HTR-8/SVneo (cell line): ENCODE results near the gene THY1.
"Not testable (repeated sequence)": the region's sequence is repeated elsewhere in the genome, so short reads cannot be mapped to it uniquely, and the experiment has no call there.

Source experiments
- DNase-seq: peaks from one replicate; pipeline ENCODE4 v3.0.0; 2011; ENCODE audit warnings: low spot score, mixed read lengths; ENCODE audit not compliant: insufficient read length
- FAIRE-seq: peaks from 2 replicates; lab custom pipeline; 2011; peaks lifted over from hg19 to GRCh38; lab: Jason Lieb, UNC

THY1 gene

DNA sequence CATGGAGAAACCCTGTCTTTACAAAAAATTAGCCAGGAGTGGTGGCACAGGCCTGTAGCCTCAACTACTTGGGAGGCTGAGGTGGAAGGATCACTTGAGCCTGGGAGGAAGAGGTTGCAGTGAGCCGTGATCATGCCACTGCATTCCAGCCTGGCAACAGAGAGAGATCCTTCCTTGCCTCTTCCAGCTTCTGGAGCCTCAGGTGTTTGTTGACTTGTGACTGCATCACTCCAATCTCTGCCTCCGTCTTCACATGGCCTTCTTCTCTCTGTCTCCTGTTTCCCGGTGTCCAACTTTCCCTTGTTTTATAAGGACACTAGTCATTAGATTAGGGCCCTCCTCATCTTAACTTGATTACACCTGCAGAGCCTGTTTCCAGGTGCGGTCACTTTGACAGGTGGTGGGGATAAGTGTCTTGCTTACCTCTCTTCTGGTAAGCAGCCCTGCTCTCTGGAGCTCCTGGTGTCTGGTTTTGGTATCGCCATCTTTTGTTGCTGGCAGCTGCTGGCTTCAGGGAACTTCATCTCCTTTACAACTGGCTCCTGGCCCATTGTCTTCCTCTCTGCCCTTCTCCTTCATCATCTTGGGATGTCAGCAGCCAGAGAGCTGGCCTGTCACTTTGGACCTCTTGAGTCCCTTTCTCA, 33.2 kb downstream of the THY1 start:
- no peak for FAIRE-seq
- no peak for DNase-seq

DNA sequence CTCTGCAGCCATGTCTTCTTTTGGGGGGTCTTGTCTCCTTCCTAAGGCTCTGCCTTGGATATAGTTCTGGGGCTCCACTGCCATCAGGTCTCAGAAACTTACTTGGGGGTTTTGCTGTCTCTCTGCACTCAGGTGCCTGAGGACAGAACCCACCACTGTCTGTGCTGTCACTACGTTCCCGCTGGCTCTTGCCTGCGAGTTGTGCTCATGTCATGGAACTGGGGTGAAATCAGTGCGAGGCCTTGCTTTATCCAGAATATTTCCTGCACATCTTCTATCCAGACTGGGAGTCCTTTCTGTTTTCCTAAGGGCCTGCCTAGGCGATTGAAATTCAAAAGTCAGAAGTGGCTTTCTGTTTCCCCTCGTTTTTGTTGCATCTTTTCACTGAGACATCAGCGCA, 34.9 kb downstream of the THY1 start:
- FAIRE-seq (no peak), DNase-seq (no peak)

DNA sequence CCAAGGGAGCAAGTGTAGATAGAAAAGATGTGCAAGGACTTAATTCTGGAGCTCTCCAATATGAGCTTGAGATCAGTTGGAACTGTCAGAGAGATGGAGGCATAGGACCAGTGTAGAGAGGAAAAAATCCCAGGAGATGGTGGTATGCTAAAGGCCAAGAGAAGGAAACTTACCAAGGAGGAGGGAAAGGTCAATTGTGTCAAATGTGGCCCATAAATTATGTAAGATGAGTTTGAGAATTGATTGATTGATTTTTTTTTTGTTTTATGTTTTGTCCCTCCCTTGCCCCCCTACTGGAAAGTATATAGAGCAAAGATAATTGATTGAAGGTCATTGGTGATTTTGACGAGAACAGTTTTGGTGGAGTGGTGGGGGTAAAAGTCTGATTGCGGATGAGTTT, 38.6 kb downstream of the THY1 start:
- DNase-seq: no peak
- no peak for FAIRE-seq

DNA sequence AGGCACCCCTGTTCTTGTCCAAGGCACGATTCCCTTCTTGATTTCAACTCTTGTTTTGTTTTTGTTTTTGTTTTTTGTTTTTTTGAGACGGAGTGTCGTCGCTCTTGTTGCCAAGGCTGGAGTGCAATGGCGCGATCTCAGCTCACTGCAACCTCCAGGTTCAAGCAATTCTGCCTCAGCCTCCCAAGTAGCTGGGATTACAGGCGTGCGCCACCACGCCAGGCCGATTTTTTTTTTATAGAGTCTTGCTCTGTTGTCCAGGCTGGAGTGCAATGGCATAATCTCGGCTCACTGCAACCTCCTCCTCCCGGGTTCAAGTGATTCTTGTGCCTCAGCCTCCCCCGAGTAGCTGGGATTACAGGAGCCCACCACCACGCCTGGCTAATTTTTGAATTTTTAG, 40.5 kb downstream of the THY1 start:
- FAIRE-seq, DNase-seq: not testable (repeated sequence)

DNA sequence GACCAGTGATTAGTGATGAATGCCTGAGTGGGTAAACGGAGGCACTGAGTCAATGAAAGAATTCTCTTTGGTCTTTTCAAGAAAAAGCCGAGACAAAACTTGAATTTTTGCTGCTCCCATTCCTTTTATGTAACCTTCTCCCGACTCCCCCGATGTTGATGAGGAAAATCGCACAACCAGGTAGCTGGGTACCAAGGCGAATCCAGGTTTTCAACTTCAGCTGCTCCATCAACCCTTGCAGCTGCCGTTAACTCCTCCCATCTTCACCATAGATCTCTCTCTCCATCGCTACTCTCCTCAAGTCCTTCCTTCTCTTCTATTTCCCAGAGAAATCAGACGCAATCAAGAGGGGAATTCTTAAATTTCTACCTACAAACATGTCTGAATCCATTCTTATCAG, 40.9 kb downstream of the THY1 start:
- no peak for DNase-seq
- FAIRE-seq: no peak

DNA sequence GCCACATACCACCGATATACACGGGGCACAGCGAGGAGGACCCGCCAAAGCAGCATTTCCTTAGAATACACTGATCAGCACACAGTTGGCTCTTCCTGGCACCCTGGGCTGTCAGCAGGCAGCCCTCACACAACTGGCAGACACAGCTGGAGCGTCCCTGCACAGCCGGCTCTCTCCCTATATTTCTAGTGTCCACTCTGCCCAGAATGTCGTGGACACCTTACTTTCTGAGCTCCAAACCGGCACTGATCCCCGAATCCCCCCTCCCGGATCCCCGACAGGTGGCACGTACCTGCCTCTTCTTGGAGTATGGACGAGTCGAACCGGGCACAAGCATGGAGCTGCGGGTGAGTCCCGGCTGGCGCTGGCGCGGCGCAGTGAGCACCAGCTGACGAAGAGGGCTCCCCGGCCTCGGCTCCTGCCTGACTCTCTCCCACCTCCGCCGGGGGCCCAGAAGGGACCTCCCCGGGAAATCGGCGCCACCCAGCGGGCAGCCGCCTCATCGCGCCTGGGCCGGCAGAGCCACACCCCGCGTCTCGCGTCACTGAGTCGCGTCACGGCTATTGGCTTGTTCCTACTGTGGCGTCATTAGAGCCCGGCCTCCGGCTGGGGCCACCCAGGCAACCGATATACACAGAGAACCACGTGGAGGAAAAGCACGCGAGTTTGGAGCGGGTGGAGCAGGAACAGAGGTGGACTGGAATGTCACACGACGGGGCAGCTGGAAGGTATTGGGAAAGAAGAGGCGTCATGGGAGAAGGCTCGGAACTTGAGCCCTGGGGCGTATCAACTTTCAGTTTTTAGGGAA, 41.6 kb downstream of the THY1 start, which contains the start of gene USP2:
Gene USP2, minus strand, starts transcription at position 510 of the 808 bp plus-strand sequence. CDS start 8,210 bp downstream, outside the sequence.
- peak; percentile 94 for DNase-seq
- peak; percentile 96 for FAIRE-seq

DNA sequence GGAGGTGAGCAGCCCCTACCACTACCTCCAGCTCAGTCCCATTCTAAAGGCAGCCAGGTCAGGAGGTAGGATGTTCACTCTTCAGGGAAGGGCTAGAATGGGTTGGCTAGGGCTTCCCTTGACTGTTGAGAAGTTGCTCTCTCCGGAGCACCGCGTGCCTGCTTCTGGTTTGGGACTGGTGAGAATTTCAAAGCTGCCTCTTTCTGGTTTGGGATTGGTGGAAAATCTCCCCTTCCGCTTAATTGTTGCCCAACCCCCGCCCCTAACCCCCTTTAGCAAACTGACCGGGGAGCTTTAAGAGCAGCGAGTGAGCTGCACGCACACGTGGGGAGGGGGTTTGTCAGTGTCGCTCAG, 42.2 kb downstream of the THY1 start:
- FAIRE-seq (no peak), DNase-seq (no peak)

DNA sequence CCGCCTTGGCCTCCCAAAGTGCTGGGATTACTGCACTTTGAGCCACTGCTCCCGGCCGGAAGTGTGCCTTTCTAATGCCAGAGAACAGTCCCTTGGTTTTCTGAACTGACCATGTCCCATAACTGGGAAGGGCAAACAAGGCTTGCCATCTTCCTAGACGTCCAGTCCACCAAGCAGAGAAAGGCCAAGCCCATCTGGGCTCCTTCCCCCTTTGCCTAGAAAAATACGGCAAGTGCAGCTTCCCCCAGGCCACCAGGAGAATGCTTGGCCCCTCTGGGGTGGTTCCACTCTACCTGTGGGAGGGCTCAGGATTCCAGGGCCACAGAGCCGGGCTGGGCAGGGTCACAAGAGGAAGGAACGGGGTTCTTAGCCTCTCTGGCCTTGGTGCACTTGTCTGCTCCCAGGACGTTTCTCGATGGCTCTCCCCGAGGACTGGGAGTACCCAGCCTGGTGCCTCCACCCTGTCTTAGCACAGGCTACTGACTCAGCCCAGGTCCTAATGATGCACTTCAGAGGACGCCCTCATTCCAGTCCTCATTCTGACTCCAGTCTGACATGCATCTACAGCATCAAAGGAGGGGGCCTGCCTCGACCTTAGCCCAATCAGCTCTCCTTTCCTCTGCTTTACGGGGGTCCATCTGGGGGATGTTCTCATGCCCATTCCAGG, 42.7 kb downstream of the THY1 start:
- FAIRE-seq: no peak
- DNase-seq: no peak

DNA sequence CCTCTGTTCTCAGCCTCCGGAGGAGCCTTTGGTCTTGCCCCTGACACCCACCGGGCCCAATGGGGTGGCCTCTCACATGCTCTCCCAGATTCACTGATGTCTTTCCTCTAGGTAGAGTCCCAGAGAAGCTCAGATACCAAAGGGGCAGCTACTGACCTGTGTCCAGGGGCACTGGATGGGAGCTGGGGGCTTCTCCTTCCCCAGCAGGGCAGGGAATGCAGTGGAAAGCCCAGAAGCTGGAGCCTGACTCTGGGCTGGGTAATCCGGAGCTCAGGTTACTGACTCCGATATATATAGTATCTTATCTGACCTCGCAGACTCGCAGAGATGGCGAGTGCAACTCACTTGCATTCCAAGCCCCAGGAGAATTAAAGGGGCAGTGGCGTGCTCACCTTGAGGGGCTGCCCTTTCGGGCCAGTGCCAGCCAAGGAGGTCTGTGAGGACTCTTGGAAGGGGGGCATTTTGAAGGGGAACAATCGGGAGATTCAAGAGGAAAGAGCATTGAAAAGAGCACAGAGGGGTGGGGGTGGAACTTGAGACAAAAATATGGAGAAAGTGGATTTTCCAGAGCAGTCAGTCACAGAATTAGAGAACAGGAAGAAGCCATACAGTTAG, 44.0 kb downstream of the THY1 start:
- DNase-seq (no peak), FAIRE-seq (no peak)

DNA sequence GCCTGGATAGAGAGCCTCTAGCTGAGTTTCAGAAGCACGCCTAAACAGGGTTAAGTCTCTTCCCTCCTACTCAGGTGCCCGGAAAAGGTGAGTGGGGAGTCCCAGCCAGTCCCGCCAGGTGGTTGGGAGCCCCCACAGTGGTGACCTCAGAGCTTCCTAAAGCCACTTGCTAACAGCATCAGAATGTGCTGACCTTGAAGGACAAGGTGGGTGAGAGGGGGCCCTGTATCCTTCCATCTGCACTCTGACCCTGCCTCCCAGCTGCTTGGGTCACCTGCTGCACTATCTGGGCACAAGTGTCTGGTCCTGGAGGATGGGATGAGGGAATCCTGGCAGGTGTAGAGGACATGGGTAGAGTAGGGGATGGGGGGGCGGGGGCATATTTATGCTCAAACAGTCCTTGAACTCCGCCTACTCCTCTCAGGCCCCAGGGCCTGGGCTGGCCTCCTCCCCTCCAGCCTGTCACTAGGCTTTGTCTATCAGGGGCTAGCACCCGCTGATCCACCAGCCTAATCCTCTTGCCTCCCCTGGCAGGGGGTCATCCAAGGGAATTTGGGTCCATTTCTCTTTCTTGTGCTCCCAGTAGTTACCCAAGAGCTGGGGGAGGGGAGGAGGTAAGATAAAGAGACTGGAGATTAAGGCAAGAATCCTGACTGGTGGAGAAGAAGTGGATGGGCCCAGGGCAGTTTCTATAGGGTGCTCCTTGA, 44.9 kb downstream of the THY1 start:
- FAIRE-seq: no peak
- DNase-seq: no peak

DNA sequence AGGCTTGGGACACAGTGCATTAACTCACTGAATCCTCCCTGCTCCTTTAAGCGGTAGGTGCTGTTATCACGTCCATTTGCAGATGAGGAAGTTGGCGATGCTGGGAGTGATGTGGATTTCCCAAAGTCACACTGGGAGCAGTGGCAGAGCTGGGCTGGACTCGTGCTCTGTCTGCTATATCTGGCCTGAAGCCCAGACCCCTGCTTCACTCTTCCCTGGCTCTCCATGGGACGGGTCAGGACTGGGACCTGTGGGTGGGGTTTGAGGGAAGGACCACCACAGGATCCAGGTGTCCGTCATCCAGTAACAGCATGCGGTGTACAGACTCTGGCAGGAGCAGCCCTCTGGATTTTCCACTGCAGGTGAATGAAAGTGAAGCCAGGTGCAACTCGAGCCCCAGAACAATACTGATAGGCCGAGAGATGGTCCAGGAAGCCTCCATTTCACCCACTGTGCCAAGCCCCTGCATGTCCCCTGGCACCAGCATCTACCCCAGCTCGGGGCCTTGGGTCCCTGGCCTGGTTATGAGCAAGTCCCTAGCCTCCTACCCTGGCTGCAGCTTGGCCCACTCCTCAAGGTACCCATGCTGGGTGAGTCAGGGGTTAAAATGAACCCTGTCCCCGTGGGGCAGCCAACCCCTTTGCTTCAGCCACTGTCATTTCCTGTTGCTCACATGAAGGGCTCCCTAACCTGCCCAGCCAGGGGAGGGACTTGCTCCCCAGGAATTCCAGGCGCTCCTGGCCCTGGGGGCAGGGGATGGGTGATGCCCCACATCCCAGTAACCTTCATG, 45.7 kb downstream of the THY1 start:
- DNase-seq: no peak
- FAIRE-seq: no peak

DNA sequence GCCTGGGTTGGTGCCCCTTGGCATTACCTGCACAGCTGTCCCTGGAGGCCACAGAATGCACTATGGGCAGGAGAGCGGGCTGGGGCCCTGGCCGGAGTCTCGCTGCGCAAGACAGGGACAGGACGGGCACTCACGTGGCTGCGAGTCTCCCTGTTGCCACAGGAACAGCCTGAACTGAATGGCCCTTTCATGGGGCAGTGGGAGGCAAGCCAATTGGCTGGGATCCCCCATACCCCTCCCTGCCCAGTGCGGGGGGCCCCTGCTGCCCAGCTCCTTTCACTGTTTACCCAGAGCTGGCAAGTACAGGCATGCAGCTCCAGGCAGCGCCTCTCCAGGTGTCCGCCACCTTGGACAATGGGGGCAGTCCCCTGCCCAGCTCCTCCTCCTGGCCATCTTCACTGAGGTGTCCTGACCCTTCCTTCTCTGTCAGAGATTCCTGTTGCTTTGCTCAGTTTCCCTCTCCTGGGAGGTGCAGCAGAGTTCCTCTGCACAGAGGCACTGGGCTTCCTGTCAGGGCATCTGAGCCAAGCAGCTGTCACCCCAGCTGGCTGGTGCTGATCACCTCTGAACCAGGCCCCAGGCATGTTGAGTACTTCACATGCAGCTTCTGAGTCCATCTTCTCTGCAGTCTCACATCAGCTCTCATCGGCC, 46.6 kb downstream of the THY1 start:
- FAIRE-seq: no peak

DNA sequence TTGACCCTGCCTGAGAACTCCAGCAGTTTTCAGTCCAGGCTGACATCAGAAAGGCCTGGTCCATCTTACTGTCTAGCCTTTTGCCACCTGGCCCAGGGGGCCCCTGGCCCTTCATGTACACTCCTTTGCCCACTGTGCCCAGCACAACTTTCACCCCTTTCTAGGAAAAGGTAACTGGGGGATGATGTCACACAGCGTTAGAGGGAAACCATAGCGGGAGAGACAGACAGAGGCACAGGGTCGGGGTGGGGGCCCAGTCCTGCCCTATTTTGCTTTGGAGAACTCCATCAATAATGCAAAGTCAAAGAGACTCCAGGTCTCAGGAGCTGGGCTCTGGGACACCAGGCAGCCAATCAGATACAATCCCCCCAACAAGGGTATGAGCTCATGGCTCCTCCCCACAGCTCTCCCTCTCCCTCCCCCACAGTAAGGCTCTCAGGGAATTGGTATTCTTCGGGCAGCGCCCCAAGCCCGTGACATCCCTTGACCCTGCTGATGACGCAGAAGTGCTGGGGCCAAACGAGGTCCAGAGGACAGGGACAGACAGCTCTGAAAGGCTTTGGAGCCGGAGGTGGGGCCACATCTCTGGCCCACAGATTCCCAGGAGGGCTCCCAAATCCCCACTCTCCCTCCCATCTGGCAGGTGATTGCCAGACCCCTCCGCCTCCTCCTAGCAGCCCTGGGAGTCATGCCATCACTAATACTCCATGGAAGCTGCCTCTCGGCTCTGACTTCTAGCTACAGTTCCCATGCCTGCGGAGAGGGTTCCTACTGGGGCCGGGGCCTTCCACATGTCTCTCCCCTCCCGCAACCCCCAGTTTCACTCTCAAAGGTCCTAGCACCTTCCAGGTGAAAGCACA, 47.4 kb downstream of the THY1 start:
- DNase-seq: no peak
- no peak for FAIRE-seq

More for the DNA sequence above, 46.6 kb downstream of the THY1 start:
- no peak for DNase-seq

DNA sequence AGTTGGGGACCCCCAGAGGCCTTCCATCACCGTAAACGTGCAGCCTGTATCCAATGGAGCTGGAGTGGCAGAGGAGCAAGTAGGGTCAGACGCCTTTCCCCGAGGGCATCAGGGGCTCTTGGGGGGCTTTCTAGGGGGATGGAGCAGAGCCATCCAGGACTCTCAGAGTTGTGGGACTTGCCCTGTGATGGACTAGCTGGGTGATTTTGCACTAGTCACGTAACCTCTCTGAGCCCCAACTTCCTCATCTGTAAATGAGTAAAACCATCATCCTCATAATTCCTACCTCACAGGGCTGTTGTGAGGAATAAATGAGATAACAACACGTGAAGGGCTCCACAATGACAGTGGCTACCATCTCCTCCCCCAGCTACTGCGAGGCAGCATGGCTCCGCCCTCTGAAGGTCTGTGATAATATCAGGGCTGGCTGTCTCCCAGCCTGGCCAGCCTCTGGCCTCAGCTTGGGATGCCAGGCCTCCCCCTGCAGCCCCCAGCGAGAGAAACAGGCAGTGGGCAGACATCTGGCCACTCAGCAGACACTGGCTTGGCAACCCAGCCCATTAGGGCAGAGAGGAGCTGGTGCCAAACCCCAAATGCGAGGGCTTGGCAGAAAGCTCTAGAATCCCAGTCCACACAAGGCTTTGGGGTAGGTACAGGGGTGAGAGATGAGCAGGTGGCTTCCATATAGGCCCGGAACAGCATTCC, 48.2 kb downstream of the THY1 start:
- no peak for FAIRE-seq
- DNase-seq: no peak

DNA sequence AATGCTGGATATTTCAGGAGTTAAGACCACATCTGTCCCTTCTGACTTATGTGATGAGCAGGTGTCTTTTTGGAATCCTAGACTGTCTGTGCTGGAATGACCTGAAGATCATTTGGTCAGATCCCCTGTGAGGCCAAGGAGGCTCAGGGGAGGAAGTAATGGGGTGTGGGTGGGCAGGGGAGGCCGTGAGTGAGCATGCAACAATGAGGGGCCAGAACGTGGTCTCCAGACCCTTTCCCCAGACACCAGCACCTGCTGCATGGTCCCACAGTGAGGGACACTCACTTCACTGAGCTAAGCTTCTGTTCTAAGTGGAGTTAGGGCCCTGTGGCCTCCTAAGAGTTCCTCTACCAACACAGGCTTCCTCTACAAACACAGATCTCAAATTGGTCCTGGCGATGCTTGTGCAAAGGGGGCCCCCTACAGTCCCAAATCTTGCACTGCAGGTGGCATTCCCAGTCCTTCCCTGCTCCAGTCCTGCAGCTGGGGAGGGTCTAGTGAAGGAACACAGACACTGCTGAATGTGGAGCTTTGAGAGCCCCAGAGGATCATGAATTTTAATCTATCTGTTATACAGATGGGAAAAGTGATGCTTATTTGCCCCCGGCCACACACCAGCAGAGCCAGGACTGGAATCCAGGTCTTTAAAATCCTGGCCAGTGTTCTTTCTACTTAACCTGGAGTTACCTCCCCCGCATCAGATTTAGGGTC, 48.9 kb downstream of the THY1 start:
- DNase-seq (peak; percentile 80), FAIRE-seq (peak; percentile 80)

DNA sequence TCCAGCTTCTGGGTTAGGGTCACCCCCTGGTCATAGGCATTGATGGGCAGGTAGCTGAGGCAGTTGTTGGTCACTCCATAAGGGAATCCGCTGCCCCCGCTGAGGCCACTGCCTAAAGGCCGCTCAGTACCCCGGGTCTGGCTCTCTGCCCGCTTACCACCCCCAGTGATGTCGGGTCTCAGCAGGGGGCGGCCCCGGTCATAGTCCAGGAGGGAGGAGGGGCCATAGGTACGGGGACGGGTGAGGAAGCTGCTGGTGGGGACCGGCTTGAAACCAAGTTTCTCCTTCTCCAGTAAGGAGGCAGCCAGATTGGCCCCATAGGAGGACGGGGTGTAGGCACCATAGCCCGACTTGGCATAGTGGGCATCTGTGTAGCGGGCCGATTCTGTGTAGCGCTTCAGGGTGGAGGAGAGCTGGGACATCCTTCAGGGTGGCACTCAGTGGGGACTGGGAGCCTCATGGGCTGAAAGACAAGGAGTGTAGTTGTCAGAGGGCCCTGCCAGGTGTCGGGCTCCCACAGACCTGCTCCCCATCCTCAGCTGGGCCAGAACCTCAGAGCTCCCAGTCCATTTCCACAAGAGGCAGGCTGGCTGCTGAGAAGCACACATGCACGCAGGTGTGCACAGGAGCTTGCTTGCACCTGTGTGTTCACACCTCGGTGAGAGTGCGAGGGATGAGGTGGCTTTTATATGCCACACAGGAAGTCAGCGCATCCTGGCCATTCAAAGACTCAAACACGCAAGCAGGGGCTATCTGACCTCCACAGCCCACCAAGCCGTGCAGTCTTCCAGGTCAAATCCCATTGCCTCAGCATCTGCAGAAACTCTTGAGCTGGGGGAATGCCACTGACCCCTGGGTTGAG, 49.7 kb downstream of the THY1 start:
- no peak for DNase-seq
- no peak for FAIRE-seq
